Ecto neural progenitor cell (in vitro differentiated cells): ENCODE results near the gene CHRND.
"Not testable (repeated sequence)": the region's sequence is repeated elsewhere in the genome, so short reads cannot be mapped to it uniquely, and the experiment has no call there.

Experiments
- DNase-seq: peaks from one replicate; pipeline ENCODE4 v3.0.0-alpha.2; 2018; ENCODE audit warnings: low spot score

The CHRND gene

GRCh38 chr2:232543928-232544631, 18.1 kb downstream of the CHRND start:
- DNase-seq, result no peak

- DNase-seq, result no peak
These were observed 18.7 kb downstream of the CHRND start for GRCh38 chr2:232544674-232545073.

- DNase-seq, result no peak
These were observed 19.8 kb downstream of the CHRND start for GRCh38 chr2:232545511-232546375.

- DNase-seq, result no peak
These were observed 22.0 kb downstream of the CHRND start for GRCh38 chr2:232547991-232548390.

- no peak for DNase-seq
These were observed 23.8 kb downstream of the CHRND start for GRCh38 chr2:232549655-232550353.

GRCh38 chr2:232550354-232551249, 24.6 kb downstream of the CHRND start, which contains the start of the genes EIF4E2 and TIGD1:
Gene EIF4E2, plus strand, starts transcription at chr2:232550689. Its CDS starts 36 bp downstream, at chr2:232550725.
Gene TIGD1, minus strand, starts transcription at chr2:232550557. Its CDS starts 675 bp downstream, at chr2:232549882.
- DNase-seq, result peak; percentile 97

GRCh38 chr2:232551250-232551638, 25.3 kb downstream of the CHRND start:
- no peak for DNase-seq

GRCh38 chr2:232551776-232552175, 25.8 kb downstream of the CHRND start:
- DNase-seq, result no peak

GRCh38 chr2:232556426-232556825, 30.5 kb downstream of the CHRND start:
- DNase-seq, result no peak

GRCh38 chr2:232562515-232563151, 36.7 kb downstream of the CHRND start:
- DNase-seq, result no peak

GRCh38 chr2:232563580-232563979, 37.6 kb downstream of the CHRND start:
- DNase-seq, result no peak

GRCh38 chr2:232567721-232568120, 41.8 kb downstream of the CHRND start:
- DNase-seq, result no peak

- DNase-seq, result no peak
These were observed 42.2 kb downstream of the CHRND start for GRCh38 chr2:232568161-232568560.

- no peak for DNase-seq
These were observed 43.6 kb downstream of the CHRND start for GRCh38 chr2:232569541-232569940.

- not testable (repeated sequence) for DNase-seq
These were observed 44.5 kb downstream of the CHRND start for GRCh38 chr2:232570481-232570880.

GRCh38 chr2:232571026-232571474, 45.1 kb downstream of the CHRND start:
- DNase-seq, result no peak

GRCh38 chr2:232573042-232573441, 47.1 kb downstream of the CHRND start:
- no peak for DNase-seq

GRCh38 chr2:232573771-232574435, 47.9 kb downstream of the CHRND start:
- no peak for DNase-seq

- DNase-seq, result no peak
These were observed 48.9 kb downstream of the CHRND start for GRCh38 chr2:232574674-232575403.

GRCh38 chr2:232575404-232575746, 49.4 kb downstream of the CHRND start:
- no peak for DNase-seq
